GM23248 (cell line): ENCODE data around the gene PRDM16. TPM values are rescaled to one million over a fixed set of nuclear protein-coding genes. Genes with fewer than 3 reads are reported as not detected.

Experiments
- DNase-seq: peaks from one replicate; pipeline ENCODE4 v3.0.0-alpha.2; 2015
- H2AFZ ChIP-seq: fragments of 200-600 bp; sonication (generic); 2 replicates; pipeline ENCODE4 v1.6.1; 2016; ENCODE audit warnings: antibody characterized with exemption
- H3F3A ChIP-seq: fragments of 200-600 bp; sonication (generic); 2 replicates; pipeline ENCODE4 v1.6.1; 2016; ENCODE audit warnings: mild to moderate bottlenecking, antibody characterized with exemption, mixed run types; ENCODE audit not compliant: insufficient read depth
- H3K27ac ChIP-seq: fragments of 200-600 bp; sonication (generic); 2 replicates; pipeline ENCODE4 v1.5.1; 2016; ENCODE audit warnings: mild to moderate bottlenecking
- H3K27me3 ChIP-seq: fragments of 200-600 bp; sonication (generic); replicated peaks from 2 replicates; pipeline ENCODE4 v1.6.1; 2016; ENCODE audit warnings: mild to moderate bottlenecking; ENCODE audit not compliant: insufficient read depth
- H3K36me3 ChIP-seq: fragments of 200-600 bp; sonication (generic); 2 replicates; pipeline ENCODE4 v1.6.1; 2016; ENCODE audit warnings: low read depth, mild to moderate bottlenecking
- H3K4me1 ChIP-seq: fragments of 200-600 bp; sonication (generic); 2 replicates; pipeline ENCODE4 v1.6.1; 2016; ENCODE audit warnings: mild to moderate bottlenecking; ENCODE audit not compliant: insufficient read depth
- H3K4me2 ChIP-seq: fragments of 200-600 bp; sonication (generic); one replicate; pipeline ENCODE4 v1.6.1; 2016; ENCODE audit warnings: mild to moderate bottlenecking; ENCODE audit not compliant: unreplicated experiment
- H3K4me3 ChIP-seq: fragments of 200-600 bp; sonication (generic); 2 replicates; pipeline ENCODE4 v1.5.1; 2016; ENCODE audit warnings: mild to moderate bottlenecking
- H3K79me2 ChIP-seq: fragments of 200-600 bp; sonication (generic); 2 replicates; pipeline ENCODE4 v1.6.1; 2016; ENCODE audit warnings: mild to moderate bottlenecking; ENCODE audit not compliant: insufficient read depth
- H3K9ac ChIP-seq: fragments of 200-600 bp; sonication (generic); 2 replicates; pipeline ENCODE4 v1.6.1; 2016; ENCODE audit warnings: mild to moderate bottlenecking
- H3K9me2 ChIP-seq: fragments of 200-600 bp; sonication (generic); 2 replicates; pipeline ENCODE4 v1.6.1; 2016; ENCODE audit warnings: mixed run types, mild to moderate bottlenecking, moderate library complexity; ENCODE audit not compliant: insufficient read depth
- H3K9me3 ChIP-seq: fragments of 200-600 bp; sonication (generic); one replicate; pipeline ENCODE4 v1.6.1; 2017; ENCODE audit warnings: low read depth
- H4K20me1 ChIP-seq: fragments of 200-600 bp; sonication (generic); 2 replicates; pipeline ENCODE4 v1.6.0; 2016; ENCODE audit not compliant: insufficient read depth
- EZH2 ChIP-seq: fragments of 200-600 bp; sonication (generic); IDR thresholded peaks from 2 replicates; pipeline ENCODE4 v1.6.1; 2018; ENCODE audit warnings: antibody characterized with exemption, mild to moderate bottlenecking; ENCODE audit not compliant: insufficient read depth, poor library complexity, severe bottlenecking
- EZH2phosphoT487 ChIP-seq: fragments of 200-600 bp; sonication (generic); IDR thresholded peaks from 2 replicates; pipeline ENCODE4 v1.6.1; 2018; ENCODE audit warnings: antibody characterized with exemption, moderate library complexity, mild to moderate bottlenecking, low read depth; ENCODE audit not compliant: insufficient read depth
- WGBS, 2 experiments: methylation state at CpG; one replicate each; pipeline ENCODE4 v1.1.6; 2015 to 2017; ENCODE audit warnings: low lambda C conversion rate in 2 of 2, low coverage in 1 of 2; ENCODE audit errors: missing lambda C conversion rate in 2 of 2; 5-methylcytosine and 5-hydroxymethylcytosine counted together
- in situ Hi-C: fragments of 300-500 bp; cut with MboI; formaldehyde crosslinking; loops from 2 replicates; pipeline ENCODE4 v1.15.0; 2020
- polyA plus RNA-seq: library from polyadenylated mRNA; unstranded; fragments of >200 nt; fragmentation: Nextera tagmentation; extraction: Ambion mirVana; gene quantifications from 2 replicates; pipeline ENCODE4 v1.2.1, GENCODE V29; 2016
- total RNA-seq: library from RNA; depleted of rRNA; stranded (reverse); fragments of >200 nt; shearing (Covaris generic); gene quantifications from 2 replicates; pipeline ENCODE4 v1.2.3, GENCODE V29; 2014

Gene PRDM16
- total and polyA plus RNA-seq, 2 experiments from 2014 or later, result 0.18 TPM; not detected in 1

DNA sequence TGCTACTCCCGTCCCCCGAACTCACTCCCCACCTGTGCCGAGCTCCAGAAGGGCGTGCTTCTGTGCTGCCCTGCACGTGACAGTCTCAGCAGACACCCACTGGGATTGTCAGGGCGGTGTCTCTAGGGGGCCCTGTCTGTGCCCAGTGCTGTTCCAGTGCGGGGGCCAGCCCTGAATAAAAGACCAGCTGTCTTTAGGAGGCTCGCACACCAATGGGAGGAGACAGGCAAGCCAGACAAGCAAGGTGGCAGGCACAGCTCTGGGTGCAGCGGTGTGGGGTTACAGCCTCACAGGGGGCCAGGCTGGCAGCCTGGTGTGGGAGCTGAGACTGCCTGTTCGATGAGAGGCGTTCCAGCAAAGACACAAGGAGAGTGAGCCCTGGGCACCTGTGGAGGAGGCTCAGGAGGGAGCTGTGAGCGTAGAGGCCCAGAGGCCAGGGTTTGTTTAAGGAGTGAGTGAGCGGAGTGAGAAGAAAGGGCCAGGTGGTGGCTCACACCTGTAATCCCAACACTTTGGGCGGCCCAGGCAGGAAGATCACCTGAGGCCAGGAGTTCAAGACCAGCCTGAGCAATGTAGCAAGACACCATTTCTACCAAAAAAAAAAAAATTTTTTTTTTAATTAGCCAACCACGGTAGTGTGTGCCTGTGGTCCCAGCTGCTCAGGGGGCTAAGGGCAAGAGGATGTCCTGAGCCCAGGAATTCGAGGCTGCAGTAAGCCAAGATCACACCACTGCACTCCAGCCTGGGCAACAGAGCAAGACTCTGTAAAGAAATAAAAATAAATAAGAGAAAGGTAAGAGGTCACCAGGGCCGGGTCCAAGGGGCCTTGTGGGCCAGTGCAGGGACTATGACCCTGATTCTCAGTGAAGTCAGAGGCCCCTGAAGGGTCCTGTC is 337.2 kb downstream of the PRDM16 start:
- no peaks in the 10 kb centered on the region for H3K9me3 ChIP-seq
- no peaks in the 10 kb centered on the region for H3F3A ChIP-seq
- no peaks in the 10 kb centered on the region for H3K9me2 ChIP-seq
- H3K4me1 ChIP-seq, result no peaks in the 10 kb centered on the region
- peaks cover 9% of the 10 kb centered on the region for H3K27me3 ChIP-seq
- H2AFZ ChIP-seq, result no peak overlapping the region
- no peaks in the 10 kb centered on the region for H4K20me1 ChIP-seq
- no peak overlapping the region for H3K9ac ChIP-seq
- no peak overlapping the region for H3K4me2 ChIP-seq
- no peaks in the 10 kb centered on the region for H3K79me2 ChIP-seq
- no peak for DNase-seq
- no peak overlapping the region for H3K27ac ChIP-seq
- in situ Hi-C loops, result no loop called here
- no peak overlapping the region for H3K4me3 ChIP-seq
- no peaks in the 10 kb centered on the region for H3K36me3 ChIP-seq
- 76 to 84% methylated on average over 15 to 17 of the region's 17 CpGs for WGBS, 2 experiments
- TF ChIP-seq EZH2phosphoT487, result no peak

DNA sequence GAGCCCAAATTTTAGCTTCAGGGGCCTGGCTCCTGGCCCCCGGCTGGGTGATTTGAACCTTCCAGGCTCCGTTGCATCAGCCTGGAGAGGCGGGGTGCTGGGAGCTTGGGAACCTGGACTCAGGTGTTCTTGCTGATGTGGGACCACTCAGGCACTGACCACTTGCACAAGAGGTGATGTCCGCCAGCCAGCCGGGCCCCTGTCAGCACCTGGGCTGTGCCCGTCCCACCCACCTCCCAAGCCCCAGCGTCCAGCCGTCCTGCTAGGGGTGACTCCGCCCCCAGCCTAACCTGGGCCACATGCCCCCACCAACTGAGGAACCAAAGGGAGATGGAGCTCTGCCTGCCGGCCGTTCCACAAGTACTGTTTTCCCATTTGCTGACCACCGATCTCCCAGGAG is 338.0 kb downstream of the PRDM16 start:
- Histone ChIP-seq H3K9ac (no peak overlapping the region), H3K4me2 (no peak overlapping the region), H3K27me3 (peaks cover 9% of the 10 kb centered on the region), H4K20me1 (no peaks in the 10 kb centered on the region), H3F3A (no peaks in the 10 kb centered on the region), H3K36me3 (no peaks in the 10 kb centered on the region), H3K4me1 (no peaks in the 10 kb centered on the region), H3K9me2 (no peaks in the 10 kb centered on the region), H3K27ac (no peak overlapping the region), H3K79me2 (no peaks in the 10 kb centered on the region), H3K4me3 (no peak overlapping the region), H3K9me3 (no peaks in the 10 kb centered on the region), H2AFZ (no peak overlapping the region)
- in situ Hi-C loops, result no loop called here
- 61 to 66% methylated on average over 11 of the region's 12 CpGs for WGBS, 2 experiments
- TF ChIP-seq EZH2, result no peak
- no peak for TF ChIP-seq EZH2phosphoT487
- no peak for DNase-seq

- H3K79me2 ChIP-seq, result no peaks in the 10 kb centered on the region
- H3F3A ChIP-seq, result no peaks in the 10 kb centered on the region
- H3K4me1 ChIP-seq, result no peaks in the 10 kb centered on the region
- no peaks in the 10 kb centered on the region for H3K9me3 ChIP-seq
- no peak for DNase-seq
- no peak overlapping the region for H3K4me3 ChIP-seq
- no peak overlapping the region for H3K4me2 ChIP-seq
- H3K27me3 ChIP-seq, result peaks cover 13% of the 10 kb centered on the region
- H3K36me3 ChIP-seq, result no peaks in the 10 kb centered on the region
- no peak overlapping the region for H2AFZ ChIP-seq
- no peaks in the 10 kb centered on the region for H4K20me1 ChIP-seq
- H3K9me2 ChIP-seq, result no peaks in the 10 kb centered on the region
- no peak overlapping the region for H3K27ac ChIP-seq
- no peak overlapping the region for H3K9ac ChIP-seq
- in situ Hi-C loops, result no loop called here
- TF ChIP-seq EZH2 (no peak), EZH2phosphoT487 (no peak)
- WGBS, 2 experiments, result 92 to 95% methylated on average over 21 to 36 of the region's 36 CpGs
Measured at GRCh38 chr1:3408751-3409266, 339.8 kb downstream of the PRDM16 start.

GRCh38 chr1:3409366-3410141 is 340.6 kb downstream of the PRDM16 start:
- H3K9me2 ChIP-seq, result no peaks in the 10 kb centered on the region
- H3K4me2 ChIP-seq, result no peak overlapping the region
- no peaks in the 10 kb centered on the region for H3F3A ChIP-seq
- H3K79me2 ChIP-seq, result no peaks in the 10 kb centered on the region
- H3K9ac ChIP-seq, result no peak overlapping the region
- peaks cover 13% of the 10 kb centered on the region for H3K27me3 ChIP-seq
- H2AFZ ChIP-seq, result no peak overlapping the region
- TF ChIP-seq EZH2phosphoT487 (no peak), EZH2 (no peak)
- H3K36me3 ChIP-seq, result no peaks in the 10 kb centered on the region
- DNase-seq, result no peak
- no peaks in the 10 kb centered on the region for H3K4me1 ChIP-seq
- no peak overlapping the region for H3K4me3 ChIP-seq
- WGBS, 2 experiments, result 77 to 78% methylated on average over 18 to 19 of the region's 19 CpGs
- no peaks in the 10 kb centered on the region for H3K9me3 ChIP-seq
- in situ Hi-C loops, result loop anchor here (10.0 kb wide), 1 partner anchor 395 kb away; no protein-coding TSS in a partner anchor
- H3K27ac ChIP-seq, result no peak overlapping the region
- no peaks in the 10 kb centered on the region for H4K20me1 ChIP-seq
